Spleen (tissue), 11 donors: ENCODE data around the gene ERBB4. TPM values are rescaled to one million over a fixed set of nuclear protein-coding genes. Genes with fewer than 3 reads are reported as not detected.

Source experiments
- DNase-seq: peaks from one replicate; pipeline ENCODE4 v3.0.0-alpha.2; 2020
- H3K27ac ChIP-seq, 8 donors: fragments of 200-600 bp; sonication (generic) in 7 of 8; 1 replicate in 4 of 8; 2 replicates in 4 of 8; pipeline versions ENCODE4 v1.5.0 to v1.8.0; 2016 to 2021; ENCODE audit warnings: inconsistent platforms in 4 of 8, mild to moderate bottlenecking in 4 of 8, moderate library complexity in 1 of 8
- H3K27me3 ChIP-seq, 7 donors: fragments of 200-600 bp; sonication (generic) in 6 of 7; replicated peaks in 1 of 7; 1 replicate in 4 of 7; 2 replicates in 3 of 7; pipeline versions ENCODE4 v1.5.0 to v1.8.0; 2016 to 2021; ENCODE audit warnings: inconsistent platforms in 3 of 7, mild to moderate bottlenecking in 1 of 7
- H3K36me3 ChIP-seq, 6 donors: fragments of 200-600 bp; sonication (generic) in 5 of 6; 1 replicate in 4 of 6; 2 replicates in 2 of 6; pipeline versions ENCODE4 v1.5.0 to v1.8.0; 2016 to 2021; ENCODE audit warnings: inconsistent platforms in 2 of 6
- H3K4me1 ChIP-seq, 6 donors: fragments of 200-600 bp; sonication (generic) in 5 of 6; 1 replicate in 3 of 6; 2 replicates in 3 of 6; pipeline versions ENCODE4 v1.5.0 to v1.8.0; 2016 to 2021; ENCODE audit warnings: inconsistent platforms in 3 of 6
- H3K4me3 ChIP-seq, 8 donors: fragments of 200-600 bp; sonication (generic) in 7 of 8; 1 replicate in 4 of 8; 2 replicates in 4 of 8; pipeline versions ENCODE4 v1.5.0 to v1.8.0; 2016 to 2021; ENCODE audit warnings: inconsistent platforms in 4 of 8, mild to moderate bottlenecking in 4 of 8, moderate library complexity in 2 of 8
- H3K9me3 ChIP-seq, 8 donors: fragments of 200-600 bp; sonication (generic) in 7 of 8; 1 replicate in 4 of 8; 2 replicates in 4 of 8; pipeline versions ENCODE4 v1.5.0 to v1.8.0; 2016 to 2021; ENCODE audit warnings: inconsistent platforms in 4 of 8
- POLR2A ChIP-seq, 3 donors: fragments of 450-650 bp; IDR thresholded peaks; one replicate each; pipeline ENCODE4 v1.5.1; 2017; ENCODE audit warnings: antibody characterized with exemption in 3 of 3, mild to moderate bottlenecking in 1 of 3
- POLR2AphosphoS5 ChIP-seq, 3 donors: sonication (generic); formaldehyde crosslinking; IDR thresholded peaks; one replicate each; pipeline ENCODE4 v1.5.1; 2017; ENCODE audit warnings: antibody characterized with exemption in 3 of 3
- WGBS, 5 donors: extraction: QIAGEN DNeasy Blood & Tissue Kit in 3 of 5; methylation state at CpG; one replicate each; pipeline versions ENCODE4 v1.1.5 to v1.1.7; 2013 to 2018; 5-methylcytosine and 5-hydroxymethylcytosine counted together
- intact Hi-C: fragments of 100-400 bp; cut with DNase I; formaldehyde crosslinking; loops from one replicate; pipeline ENCODE4 v1.15.0; 2023; ENCODE audit warnings: low total_unique reads
- polyA plus RNA-seq, 3 donors: library from polyadenylated mRNA; stranded (reverse); fragments of 200-250 nt; gene quantifications; one replicate each; pipeline ENCODE4 v1.2.1, GENCODE V29; 2013
- total RNA-seq, 7 donors: library from RNA; depleted of rRNA in 3 of 7; stranded (reverse); fragments of >200 nt in 3 of 7; fragmentation: NEBNext Ultra II Directional in 4 of 7; extraction: Animal tissue kit (Norgen Biotek cat#: 25700) in 4 of 7; gene quantifications; one replicate each; pipeline versions ENCODE4 v1.1.0 to v1.2.1, GENCODE V29; 2016 to 2021
- TF ChIP-seq, protein P1 (sequence below), 11 experiments: fragments of 200-600 bp in 7 of 11; fragments of 450-650 bp in 4 of 11; sonication (generic) in 4 of 11; IDR thresholded peaks in 8 of 11; conservative IDR thresholded peaks in 3 of 11; 1 replicate in 7 of 11; 2 replicates in 4 of 11; pipeline versions ENCODE4 v1.4.0 to v1.8.0; 2016 to 2021; ENCODE audit warnings: antibody characterized with exemption in 11 of 11, inconsistent platforms in 4 of 11, mild to moderate bottlenecking in 1 of 11
- donor health status: healthy with polysubstance abuse.
- donor health status: DM: no; HTN: no; CAD: no; lungs with moderate emphysema.
- donor health status: DM: no; HTN: no; CAD: no.
- donor health status: Bipolar disorder and iron deficiency.
- donor health status: healthy.
- donor health status: DM: no; HTN: no; CAD: no.
- donor health status: DM: yes; HTN: yes; CAD: no.

Gene ERBB4
- total and polyA plus RNA-seq, 10 donors: under 0.01 to 1.4 (median 0.35) TPM

DNA sequence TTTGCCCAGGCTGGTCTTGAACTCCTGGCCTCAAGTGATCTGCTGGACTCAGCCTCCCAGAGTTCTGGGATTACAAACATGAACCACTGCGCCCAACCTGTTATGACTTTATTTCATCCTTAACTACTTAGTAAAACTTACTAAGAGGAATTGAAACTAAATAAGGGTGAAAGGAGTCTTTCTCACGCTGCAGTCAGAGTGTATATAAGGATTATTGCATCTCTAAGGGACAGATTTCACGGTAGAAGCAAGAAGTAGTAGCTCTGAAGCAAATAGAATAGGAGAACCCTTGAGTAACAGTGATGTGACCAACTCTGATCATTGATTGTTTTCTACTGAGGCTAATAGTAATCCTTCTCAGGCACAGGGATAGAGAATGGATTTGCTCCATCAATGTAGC, 1022.1 kb downstream of the ERBB4 start:
- H3K27ac ChIP-seq: no peak overlapping the region
- WGBS, 5 donors: 64 to 85% (median 75%) methylated on average over 3 of the region's 3 CpGs
- no peaks in the 10 kb centered on the region for H3K4me1 ChIP-seq
- H3K9me3 ChIP-seq: no peaks in the 10 kb centered on the region
- intact Hi-C loops: no loop called here
- no peak for DNase-seq
- no peak overlapping the region for H3K4me3 ChIP-seq
- no peaks in the 10 kb centered on the region for H3K27me3 ChIP-seq
- no peaks in the 10 kb centered on the region for H3K36me3 ChIP-seq
- TF ChIP-seq, protein P1, sequence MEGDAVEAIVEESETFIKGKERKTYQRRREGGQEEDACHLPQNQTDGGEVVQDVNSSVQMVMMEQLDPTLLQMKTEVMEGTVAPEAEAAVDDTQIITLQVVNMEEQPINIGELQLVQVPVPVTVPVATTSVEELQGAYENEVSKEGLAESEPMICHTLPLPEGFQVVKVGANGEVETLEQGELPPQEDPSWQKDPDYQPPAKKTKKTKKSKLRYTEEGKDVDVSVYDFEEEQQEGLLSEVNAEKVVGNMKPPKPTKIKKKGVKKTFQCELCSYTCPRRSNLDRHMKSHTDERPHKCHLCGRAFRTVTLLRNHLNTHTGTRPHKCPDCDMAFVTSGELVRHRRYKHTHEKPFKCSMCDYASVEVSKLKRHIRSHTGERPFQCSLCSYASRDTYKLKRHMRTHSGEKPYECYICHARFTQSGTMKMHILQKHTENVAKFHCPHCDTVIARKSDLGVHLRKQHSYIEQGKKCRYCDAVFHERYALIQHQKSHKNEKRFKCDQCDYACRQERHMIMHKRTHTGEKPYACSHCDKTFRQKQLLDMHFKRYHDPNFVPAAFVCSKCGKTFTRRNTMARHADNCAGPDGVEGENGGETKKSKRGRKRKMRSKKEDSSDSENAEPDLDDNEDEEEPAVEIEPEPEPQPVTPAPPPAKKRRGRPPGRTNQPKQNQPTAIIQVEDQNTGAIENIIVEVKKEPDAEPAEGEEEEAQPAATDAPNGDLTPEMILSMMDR (IDR thresholded peaks at IDR 0.05 in 8 of 11, conservative IDR thresholded peaks at IDR 0.05 in 3 of 11): no peak
- TF ChIP-seq POLR2A (IDR thresholded peaks at IDR 0.05): no peak
- no peak for TF ChIP-seq POLR2AphosphoS5 (IDR thresholded peaks at IDR 0.05)

DNA sequence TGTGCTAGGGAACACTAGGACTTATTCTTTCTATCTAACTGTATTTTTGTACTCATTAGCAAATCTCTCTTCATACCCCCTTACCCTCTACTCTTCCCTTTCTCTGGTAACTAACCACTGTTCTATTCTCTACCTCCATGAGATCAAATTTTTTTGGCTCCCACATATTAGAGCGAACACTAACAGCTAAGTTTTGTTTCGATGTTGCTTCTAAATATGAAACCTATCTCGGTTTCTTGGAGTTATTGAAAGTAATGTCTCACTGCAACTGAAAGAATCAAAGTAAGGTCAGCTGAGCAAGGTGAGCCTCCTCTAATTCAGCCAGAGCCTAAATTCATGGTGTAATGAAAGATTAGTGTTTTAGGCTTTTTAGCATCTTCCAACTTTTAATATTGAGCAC, 1024.6 kb downstream of the ERBB4 start:
- H3K27ac ChIP-seq: no peak overlapping the region
- no peaks in the 10 kb centered on the region for H3K36me3 ChIP-seq
- DNase-seq: no peak
- intact Hi-C loops: no loop called here
- no peak overlapping the region for H3K4me3 ChIP-seq
- no peaks in the 10 kb centered on the region for H3K4me1 ChIP-seq
- H3K27me3 ChIP-seq: no peaks in the 10 kb centered on the region
- TF ChIP-seq POLR2A (IDR thresholded peaks at IDR 0.05) (no peak), POLR2AphosphoS5 (IDR thresholded peaks at IDR 0.05) (no peak)
- TF ChIP-seq, protein P1 (IDR thresholded peaks at IDR 0.05 in 8 of 11, conservative IDR thresholded peaks at IDR 0.05 in 3 of 11): no peak
- H3K9me3 ChIP-seq: no peaks in the 10 kb centered on the region
- WGBS, 5 donors: 89 to 94% (median 91%) methylated on average over 3 of the region's 3 CpGs

DNA sequence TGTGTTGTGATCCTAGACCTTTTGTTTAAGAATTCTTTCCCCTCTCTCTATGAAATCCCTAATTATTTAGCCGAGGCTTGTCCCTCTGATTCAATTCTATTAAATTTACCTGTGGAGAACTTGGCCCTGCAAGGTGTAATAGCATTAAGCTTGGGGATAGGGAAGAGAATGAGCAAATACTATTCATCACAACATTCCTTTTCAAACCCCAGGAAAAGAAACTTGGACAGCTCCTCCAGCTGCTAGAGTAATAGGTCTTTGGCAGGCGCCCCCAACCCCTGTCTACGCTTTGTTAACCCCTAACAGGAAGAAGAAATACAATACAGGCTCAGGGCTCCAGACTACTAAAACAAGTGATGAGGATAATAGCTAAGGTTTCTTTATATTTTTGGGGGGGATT, 1025.2 kb downstream of the ERBB4 start:
- H3K27me3 ChIP-seq: no peaks in the 10 kb centered on the region
- no peaks in the 10 kb centered on the region for H3K9me3 ChIP-seq
- 49 to 75% (median 58%) methylated on average over 3 of the region's 3 CpGs for WGBS, 5 donors
- DNase-seq: no peak
- no peak overlapping the region for H3K4me3 ChIP-seq
- no peaks in the 10 kb centered on the region for H3K36me3 ChIP-seq
- intact Hi-C loops: no loop called here
- H3K27ac ChIP-seq: no peak overlapping the region
- no peak for TF ChIP-seq POLR2AphosphoS5 (IDR thresholded peaks at IDR 0.05)
- TF ChIP-seq, protein P1 (IDR thresholded peaks at IDR 0.05 in 8 of 11, conservative IDR thresholded peaks at IDR 0.05 in 3 of 11): no peak
- TF ChIP-seq POLR2A (IDR thresholded peaks at IDR 0.05): no peak
- H3K4me1 ChIP-seq: no peaks in the 10 kb centered on the region

DNA sequence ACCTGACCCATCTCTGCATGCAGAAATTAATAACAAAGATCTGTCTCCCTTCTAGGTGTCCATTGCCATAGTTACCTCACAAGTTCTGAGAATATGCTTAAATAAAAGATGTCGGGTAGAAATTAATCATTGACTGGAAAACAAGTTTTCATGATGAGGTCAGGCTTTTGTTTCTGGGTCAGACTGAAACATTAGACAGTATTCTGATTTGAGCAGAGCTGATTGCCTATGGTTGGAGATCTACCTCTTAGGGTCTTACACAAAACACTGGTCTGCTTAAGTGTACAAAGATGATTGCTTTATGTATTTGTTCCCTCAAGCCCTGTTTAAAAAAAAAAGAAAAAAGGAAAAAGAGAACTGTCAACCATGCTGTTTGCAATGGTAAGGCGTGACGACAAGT, 1025.8 kb downstream of the ERBB4 start:
- no peaks in the 10 kb centered on the region for H3K27me3 ChIP-seq
- H3K9me3 ChIP-seq: peaks cover 0 to 3% (median 0%) of the 10 kb centered on the region in 8 donors
- TF ChIP-seq POLR2AphosphoS5 (IDR thresholded peaks at IDR 0.05) (no peak), POLR2A (IDR thresholded peaks at IDR 0.05) (no peak)
- TF ChIP-seq, protein P1 (IDR thresholded peaks at IDR 0.05 in 8 of 11, conservative IDR thresholded peaks at IDR 0.05 in 3 of 11): no peak
- H3K36me3 ChIP-seq: no peaks in the 10 kb centered on the region
- 77 to 91% (median 83%) methylated on average over 3 of the region's 3 CpGs for WGBS, 5 donors
- no peak overlapping the region for H3K4me3 ChIP-seq
- no peak for DNase-seq
- no peaks in the 10 kb centered on the region for H3K4me1 ChIP-seq
- no peak overlapping the region for H3K27ac ChIP-seq
- intact Hi-C loops: no loop called here
